ENCODE data around the gene NOTCH1.
"Not testable (repeated sequence)": the region's sequence is repeated elsewhere in the genome, so short reads cannot be mapped to it uniquely, and the experiment has no call there.

NOTCH1 gene

DNA sequence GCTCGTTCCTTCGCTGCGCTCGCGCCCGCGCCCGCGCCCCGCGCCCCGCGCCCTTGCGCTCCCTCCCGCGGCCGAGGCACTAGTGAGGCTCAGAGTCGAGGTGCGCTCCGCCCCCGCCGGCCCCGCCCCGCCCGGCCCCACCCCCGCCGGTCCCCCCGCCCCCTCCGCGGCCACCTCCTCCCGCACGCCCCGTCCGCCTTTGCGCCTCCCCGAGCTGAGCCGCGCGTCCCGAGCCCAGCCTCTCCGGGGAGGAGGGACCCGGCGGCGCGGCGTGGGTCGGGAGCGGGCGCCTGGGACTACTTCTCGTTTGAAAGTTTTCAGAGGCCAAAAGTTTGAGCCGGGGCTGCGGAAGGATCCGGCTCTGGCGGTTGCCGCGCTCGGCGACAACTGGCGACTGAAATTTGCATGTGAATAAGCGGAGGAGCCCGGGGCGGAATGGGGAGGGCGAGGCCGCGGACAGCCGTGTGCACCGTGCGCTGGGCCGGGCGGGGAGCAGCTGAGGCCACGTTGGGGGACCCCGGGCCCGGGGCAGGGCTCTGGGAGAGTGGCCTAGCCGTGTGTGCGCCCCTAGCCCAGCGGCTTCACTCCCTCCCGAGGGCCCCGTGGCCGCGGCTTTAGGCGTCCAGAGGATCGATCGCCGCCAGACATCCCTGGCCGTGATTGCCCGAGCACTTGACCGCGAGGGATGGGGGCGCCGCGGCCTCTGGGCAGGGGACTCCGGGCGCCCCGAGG is at the start of gene NOTCH1:
Gene NOTCH1 (minus strand): TSS at position 84 of the 732 bp plus-strand sequence. CDS start 262 bp downstream, outside the sequence.
- peak; percentile 48 for DNase-seq

DNA sequence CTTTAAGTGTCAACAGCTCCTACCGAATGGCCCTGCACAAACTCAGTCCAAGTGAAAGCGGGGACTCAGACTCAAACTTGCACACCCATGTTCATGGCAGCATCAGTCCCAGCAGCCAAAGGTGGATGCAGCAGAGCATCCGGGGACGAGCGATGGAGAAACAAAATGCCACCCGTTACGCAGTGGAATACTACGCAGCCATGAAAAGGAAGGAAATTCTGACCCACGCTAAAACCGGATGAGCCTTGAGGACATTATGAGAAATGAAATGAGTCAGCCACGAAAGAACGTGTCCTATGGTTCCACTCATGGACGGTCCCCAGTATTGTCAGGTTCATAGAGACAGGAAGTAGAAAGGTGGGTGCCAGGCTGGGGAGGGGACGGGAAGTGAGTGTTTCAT is 48.6 kb upstream of the NOTCH1 start:
- DNase-seq: no peak

DNA sequence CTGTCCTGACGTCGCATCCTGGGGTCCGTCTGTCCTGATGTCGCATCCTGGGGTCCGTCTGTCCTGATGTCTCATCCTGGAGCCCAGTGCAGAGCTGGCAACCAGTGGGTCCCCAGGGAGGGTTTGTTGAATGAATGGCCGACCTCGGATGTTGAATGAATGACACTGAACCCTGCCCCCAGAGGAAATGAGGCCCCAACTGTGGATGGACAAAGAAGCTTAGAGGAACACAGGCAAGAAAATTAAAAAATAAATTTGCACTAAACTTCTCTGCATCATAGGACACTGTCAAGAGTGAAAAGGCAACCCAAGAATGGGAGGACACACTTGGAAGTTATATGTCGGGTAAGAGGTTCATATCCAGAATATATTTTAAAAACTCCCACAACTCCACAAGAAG is 47.7 kb upstream of the NOTCH1 start:
- no peak for DNase-seq

DNA sequence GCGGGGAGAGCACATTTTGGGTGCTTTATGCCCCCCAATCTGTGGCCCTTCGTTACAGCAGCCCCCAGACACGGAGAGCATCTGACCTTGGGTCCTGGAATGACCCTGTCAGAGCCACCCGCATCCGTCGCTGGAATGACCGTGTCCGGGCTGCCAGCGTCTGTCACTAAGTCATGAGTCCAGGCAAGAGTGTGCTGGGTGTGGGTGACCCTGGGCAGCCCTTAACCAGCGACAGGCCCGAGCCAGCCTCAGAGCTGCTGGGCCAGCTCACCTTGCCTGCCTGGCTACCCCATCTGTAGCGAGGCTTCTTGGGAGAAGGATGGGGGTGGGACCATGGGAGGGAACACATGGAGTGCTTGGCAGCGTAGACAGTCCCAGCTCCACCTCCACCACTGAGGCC is 46.8 kb upstream of the NOTCH1 start:
- DNase-seq: no peak

DNA sequence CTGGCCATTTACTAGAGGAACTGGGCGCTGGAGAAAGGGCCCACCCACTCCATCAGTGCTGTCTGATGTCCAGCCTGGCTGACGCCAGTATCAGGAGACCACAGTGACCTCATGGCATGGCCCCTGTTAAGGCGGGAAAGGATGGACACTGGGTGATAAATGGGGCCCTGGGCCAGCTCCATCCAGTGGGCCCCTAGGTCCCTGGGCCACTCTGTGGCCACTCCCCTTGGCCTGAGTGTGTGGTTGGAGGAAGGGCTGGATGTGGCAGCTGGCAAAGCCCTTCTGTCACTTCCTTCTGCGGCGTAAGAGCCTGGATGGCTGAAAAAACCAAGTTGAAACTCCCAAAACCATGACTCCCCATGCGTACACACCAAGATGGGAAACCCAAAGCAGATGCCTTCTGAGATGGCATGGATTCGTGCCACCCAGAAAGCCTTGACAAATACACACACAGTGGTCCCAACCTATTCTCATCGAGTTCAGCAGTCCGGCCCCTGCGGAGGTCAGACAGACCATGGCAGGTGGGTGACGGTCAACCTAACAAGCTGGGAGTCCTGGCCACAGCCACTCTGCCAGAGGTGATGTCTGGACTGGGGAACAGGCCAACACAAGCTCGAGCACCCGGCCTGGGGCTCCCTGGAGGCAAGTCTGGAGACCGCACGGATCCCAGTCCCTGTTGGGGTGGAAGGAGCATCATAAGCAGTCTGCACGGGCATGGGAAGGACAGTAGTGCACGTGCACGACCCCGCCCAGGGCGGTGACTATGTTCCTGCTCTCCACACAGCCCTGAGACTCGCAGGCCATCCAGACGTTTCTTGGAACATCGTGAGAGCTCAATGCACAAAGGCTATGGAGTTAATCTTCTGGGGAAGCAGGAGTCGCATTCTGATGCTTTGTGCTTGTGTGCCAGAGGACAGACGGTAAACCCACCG is 45.2 kb upstream of the NOTCH1 start:
- DNase-seq: no peak

DNA sequence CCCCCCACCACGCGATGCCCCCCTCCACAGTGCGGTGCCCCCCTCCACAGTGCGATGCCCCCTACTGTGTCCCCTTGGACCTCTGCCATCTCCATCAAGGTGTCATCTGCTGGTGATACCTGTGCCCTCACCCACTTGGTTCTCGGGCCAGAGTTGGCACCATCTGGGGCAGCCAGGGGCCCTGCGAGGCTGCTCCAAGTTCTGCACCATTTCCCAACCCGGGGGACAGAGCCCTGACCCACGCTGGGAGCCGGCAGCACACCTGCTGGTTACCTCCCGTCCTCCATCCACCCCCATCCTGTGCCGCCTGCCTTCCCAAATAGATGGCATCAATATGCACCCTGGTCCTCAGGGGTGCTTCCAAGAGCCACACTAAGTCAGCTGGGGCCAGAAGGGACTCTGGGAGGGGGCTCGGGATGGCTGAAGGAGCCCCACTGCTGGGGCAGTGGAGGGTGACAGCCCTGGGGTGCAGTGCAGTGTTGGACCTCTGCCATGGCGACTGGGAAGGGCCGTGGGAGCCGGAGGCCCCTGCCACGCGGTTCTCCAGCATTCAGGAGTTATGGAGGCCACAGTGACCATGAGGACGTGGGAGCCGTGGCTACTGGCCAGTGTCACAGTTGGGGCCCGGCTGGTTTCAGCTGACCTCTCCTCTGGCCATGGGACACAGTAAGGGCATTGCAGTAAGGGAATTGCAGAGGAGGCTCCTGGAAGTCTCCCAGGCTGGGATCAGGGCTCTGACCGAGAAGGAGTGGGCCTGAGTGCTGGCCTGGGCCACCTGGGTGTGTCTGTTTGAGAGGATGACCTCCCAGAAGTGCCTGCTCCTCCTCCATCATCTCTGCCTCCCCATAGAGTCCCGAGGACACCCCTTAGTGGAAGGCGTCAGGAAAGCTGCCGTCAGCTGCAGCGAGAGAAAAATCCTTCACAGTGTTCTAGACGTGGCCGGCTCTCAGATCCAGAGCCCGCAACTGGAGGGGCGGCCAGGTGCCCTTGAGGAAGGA is 44.2 kb upstream of the NOTCH1 start:
- DNase-seq: no peak

DNA sequence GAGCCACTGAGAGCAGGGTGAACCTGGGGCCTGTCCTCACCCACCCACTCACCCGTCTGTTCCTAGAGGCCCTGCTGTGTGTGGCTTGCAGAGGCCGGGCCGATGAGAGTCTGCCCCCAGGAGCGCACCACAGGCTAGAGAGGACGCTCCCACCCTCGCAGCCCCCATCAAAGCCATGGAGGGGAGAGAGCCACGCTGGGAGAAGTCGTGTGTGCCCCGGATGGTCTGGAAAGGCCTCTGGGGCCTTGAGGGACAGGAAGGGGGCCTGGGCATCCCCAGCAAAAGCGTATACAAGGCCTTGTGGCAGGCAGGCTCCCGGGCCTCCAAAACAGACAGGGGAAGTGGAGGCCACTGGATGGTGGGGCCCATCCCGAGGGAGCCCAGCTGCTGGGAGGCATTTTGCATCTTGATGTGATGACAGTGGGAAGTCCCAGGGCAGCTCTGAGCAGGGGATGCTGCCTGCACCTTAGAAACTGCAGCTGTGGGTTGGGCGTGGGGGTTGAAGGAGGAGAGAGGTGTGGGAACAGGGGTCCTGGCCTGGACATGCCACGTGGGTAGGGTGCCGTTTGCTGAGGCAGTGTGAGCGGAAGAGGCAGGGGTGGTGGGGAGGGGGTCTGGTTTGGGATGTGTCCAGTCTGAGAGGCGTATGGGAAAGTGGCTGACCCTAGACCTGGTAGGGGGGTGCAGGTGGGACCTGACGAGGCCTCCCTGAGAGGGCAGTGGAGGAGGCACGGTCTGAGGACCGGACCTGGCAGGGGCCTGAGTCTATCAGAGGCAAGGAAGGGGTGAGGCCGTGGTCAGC is 43.0 kb upstream of the NOTCH1 start:
- no peak for DNase-seq

DNA sequence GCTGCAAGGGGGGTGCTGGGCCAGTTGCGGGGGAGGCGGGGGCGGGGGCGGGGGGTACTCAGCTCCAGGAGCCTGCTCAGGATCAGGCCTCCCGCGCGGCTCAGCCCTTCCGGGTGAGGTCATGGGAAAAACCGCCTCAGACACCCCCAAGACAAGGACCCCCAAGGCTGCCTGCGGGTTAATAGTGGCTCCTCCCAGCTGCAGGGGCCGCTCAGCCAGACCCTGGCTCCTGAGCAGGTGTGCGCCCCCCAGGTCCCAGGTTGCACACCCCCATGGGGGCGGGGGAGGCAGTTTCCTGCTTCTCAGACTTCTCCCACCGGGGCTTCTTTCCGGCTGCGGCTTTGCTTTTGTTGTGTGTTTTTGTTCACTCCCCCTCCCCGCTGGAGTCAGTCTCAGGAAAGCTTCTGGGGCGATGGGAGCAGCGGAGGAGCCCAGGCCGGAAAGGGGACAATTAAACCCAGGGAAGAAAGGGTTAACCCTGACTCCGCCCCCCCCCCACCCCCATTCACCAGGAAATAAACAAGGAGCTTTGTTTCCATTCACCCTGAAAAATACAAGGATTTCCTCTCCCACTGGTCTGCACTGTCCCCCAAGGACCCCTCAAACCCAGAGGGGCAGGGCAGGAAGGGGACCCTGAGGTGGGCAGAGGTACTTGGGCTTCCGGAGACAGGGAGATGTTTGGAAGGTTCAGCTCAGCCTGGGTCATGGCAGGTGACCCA is 42.3 kb upstream of the NOTCH1 start:
- DNase-seq: peak; percentile 15

DNA sequence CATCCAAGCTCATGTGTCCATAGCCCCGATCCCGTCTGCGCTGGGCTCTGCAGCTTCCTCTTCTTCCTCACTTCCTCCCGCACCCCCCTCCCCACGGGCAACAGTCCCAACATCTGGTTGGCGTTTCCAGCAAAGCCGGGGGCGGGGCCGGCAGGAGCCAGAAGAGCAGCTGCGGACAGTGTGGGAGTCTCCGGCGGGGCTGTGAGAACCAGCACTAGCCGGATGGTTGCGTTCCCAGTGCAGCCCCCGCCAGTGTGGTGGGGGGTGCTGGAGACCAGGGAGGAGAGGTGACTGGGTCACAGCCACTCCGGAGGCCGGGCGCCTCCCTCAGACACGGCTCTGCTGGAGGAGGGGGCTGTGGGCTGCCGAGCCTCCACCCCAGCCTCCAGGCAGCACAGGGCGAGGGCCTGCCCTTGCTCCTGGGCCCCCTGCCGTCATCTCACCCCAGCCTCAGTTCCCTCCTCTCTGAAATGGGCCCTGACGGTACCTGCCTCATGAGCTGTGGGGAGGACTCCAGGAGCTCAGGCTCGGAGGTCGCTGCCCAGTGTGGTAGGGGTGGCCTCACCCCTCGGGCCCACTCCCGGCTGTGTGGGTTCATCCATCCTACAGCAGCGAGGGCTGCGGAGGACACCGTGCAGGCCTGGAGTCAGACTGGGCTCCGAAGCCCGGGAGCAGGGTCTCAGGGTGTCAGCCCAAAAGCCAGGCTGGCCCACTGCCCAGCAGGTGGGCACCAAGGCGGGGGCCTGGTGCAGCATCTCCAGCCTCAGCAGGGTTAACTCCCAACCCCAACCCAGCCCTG is 41.5 kb upstream of the NOTCH1 start:
- DNase-seq: peak; percentile 55

DNA sequence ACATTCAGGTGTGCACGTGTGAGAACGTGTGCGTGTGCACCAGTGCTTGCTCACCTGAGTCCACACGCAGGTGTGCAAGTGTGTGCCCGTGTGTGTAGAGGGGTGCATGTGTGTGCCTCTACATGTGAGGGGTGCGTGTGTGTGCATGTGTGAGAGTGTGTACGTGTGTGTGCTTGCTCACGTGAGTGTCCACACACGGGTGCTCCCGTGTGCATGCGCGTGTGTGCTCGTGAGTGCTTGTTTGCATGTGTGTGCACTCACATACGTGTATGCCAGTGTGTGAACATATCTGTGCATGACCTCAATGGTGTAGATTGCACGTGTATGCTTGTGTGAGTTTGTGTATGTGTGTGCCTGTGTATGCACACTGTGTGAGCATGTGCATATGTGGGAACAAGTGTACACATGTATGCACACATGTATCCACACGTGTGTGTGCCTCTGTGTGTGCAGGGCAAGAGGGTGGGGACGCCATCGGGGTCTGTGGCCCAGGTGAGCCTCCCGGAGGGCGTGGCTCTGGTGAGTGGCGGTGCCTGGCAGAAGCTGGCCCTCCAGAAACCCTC is 40.6 kb upstream of the NOTCH1 start:
- DNase-seq: no peak

DNA sequence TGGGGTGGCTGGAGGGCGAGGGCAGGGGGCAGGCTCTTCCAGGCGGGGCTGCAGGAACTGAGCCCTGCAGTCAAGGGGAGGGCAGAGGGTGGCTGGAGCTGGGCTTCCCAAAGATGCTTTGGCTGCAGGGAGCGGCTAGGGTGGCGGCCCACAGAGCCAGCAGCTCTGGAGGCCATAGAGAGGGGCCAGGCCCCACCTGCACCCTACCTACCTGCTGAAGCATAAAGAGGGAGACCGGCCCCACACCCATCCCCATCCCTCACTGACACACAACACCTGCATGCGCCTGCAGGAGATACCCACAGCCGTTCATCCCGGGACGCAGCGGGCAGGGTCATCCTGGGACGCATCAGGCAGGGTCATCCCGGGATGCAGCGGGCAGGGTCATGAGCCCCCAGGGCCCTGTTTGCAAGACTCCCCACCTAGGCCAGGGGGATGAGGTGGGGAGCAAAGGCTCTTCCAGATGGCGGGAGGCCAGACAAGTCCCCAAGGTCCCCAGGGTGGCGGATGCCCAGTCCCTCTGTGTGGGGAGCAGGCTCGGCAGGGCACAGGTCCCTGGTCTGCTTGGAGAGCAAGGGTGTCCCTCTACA is 39.8 kb upstream of the NOTCH1 start:
- no peak for DNase-seq

DNA sequence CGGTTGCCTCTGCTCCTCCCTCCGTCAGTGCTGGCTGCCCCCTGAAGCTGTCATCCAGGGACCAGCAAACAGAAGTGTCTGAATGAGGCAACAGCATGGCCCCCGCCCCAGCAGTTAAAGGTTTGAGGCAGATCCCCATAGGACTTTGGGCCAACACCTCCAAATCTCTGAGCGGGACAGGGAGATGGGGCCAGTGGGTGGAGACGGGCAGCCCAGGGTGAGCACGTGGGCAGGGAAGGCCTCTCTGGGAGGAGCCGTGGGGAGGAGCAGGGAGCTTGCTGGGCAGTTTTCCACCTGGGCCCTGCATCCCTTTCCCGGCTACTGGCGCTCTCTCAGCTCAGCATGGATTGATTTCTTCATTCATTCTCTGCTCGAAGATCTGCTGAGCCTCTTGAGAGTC is 39.1 kb upstream of the NOTCH1 start:
- DNase-seq: no peak

DNA sequence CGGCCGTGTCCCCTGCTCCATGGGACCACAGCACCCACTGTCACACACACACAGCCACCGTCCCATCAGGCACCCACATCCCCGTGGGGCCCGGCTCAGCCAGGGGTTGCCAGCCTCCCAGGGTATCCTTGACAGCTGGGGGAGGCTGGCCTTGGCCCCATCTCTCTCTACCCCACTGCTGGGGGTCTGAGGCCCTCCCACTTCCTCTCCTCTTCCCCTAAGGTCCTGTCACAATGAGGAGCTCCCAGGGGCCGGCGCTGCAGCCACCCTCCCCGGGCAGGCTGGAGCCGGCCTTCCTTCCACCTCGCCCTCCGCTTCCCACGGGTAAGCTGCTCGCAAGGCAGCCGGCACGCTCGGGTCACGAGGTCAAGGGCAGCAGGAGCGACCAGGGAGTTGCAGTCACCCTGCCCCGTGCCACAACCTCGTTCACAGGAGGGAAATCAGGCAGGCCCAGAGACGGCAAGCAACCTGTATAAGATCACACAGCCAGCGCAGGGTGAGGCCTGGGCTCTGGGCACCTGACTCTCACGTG is 38.6 kb upstream of the NOTCH1 start:
- DNase-seq: no peak

DNA sequence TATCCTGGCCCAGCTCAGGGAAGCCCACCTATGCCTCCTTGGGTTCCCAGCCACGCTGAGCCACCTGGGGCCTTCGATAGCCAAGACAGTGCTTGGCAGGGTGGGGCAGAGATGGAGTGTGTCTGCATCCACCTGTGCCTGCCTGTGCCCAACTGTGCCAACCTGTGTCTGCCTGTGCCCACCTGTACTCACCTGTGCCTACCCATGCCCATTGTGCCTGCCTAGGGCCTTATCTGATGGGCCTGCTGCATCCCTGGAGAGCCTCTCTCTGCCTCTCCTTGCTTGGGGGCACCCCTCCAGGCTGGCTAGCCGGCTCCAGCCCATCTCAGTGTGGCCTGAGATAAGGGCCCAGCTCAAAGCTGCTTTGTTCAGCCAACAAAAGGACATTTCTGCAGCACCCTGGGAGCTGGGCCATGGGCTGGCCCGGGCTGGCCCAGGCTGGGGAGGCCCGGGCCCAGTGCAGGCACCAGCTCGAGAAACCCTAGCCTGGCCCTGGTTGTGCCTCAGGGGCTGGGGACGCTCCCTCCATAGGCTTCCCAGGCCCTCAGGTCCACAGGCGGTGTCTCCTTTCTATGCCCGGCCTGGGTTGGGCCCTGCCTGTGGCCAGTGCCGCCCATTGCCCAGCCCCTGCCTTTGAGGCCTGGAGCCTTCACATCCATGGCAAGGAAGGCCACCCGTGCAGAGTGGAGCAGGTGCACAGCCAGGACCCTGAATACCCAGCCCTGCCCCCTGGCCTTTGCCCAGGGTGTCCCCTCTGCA is 37.3 kb upstream of the NOTCH1 start:
- DNase-seq: no peak

DNA sequence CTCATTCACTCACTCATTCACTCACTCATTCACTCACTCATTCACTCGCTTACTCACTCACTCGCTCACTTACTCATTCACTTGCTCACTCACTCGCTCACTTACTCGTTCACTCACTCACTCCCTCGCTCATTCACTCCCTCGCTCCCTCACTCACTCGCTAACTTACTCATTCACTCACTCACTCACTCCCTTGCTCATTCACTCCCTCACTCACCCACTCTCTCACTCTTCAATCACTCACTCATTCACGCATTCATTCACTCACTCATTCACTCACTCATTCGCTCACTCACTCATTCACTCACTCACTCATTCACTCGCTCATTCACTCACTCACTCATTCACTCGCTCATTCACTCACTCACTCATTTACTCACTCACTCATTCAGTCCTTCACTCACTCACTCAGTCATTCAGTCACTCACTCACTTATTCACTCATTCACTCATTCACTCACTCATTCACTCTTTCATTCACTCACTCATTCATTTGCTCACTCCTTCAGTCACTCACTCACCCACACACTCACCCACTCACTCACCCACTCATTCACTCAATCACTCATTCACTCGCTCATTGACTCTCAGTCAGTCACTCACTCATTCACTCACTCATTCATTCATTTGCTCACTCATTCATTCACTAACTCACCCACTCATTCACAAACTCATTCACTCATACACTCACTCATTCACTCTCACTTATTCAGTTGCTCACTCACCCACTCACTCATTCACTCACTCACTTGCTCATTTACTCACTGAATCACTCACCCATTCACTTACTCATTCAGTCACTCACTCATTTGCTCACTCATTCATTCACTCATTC is 36.0 kb upstream of the NOTCH1 start:
- DNase-seq: no peak

DNA sequence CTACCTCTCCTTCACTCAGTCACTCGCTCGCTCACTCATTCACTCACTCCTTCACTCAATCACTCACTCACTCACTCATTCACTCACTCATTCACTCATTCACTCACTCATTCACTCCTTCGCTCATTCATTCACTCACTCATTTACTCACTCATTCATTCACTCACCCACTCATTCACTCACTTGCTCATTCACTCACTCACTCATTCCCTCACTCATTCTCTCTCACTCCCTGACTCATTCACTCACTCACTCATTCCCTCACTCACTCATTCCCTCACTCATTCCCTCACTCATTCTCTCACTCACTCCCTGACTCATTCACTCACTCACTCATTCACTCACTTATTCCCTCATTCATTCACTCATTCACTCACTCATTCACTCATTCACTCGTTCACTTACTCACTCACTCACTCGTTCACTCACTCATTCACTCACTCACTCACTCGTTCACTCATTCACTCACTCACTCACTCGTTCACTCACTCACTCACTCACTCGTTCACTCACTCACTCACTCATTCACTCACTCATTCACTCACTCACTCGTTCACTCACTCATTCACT is 33.9 kb upstream of the NOTCH1 start:
- DNase-seq: not testable (repeated sequence)
